GM12891 (cell line): ENCODE results near the gene ZNF547.

ENCODE experiments used
- POLR2A ChIP-seq: IDR thresholded peaks from 2 replicates; pipeline ENCODE4 v1.6.1; 2011; ENCODE audit warnings: low read depth, low read length, control low read depth
- POLR2AphosphoS5 ChIP-seq: IDR thresholded peaks from 2 replicates; pipeline ENCODE4 v1.6.1; 2011; ENCODE audit warnings: low read depth, low read length, control low read depth

DNA sequence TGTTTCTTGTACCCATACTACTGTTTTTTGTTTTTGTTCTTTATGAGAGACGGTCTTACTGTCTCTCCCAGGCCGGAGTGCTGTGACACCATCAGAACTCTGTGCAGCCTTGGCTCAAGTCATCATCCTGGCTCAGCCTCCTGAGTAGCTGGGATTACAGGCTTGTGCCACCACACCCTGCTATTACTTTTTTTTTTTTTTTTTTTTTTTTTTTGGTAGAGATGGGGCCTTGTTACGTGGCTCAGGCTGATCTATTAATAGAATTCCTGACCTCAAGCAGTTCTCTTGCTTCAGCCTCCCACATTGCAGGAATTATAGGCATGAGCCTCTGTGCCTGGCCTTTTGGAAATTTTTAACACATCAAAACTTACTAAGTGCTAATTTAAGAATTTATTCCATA lies 15.2 kb upstream of the ZNF547 start:
- TF ChIP-seq POLR2A = no peak
- no peak for TF ChIP-seq POLR2AphosphoS5
